DND-41 (cell line): ENCODE data around the gene ZC3H13.

Experiments
- ATAC-seq: fragments of 200-7000 bp; cut with Tn5 transposase; 3 replicates; pipeline ENCODE4 v1.9.1; 2021; ENCODE audit warnings: low read depth; ENCODE audit not compliant: insufficient read depth
- DNase-seq: peaks from one replicate; pipeline ENCODE4 v3.0.0-alpha.2; 2020
- H2AFZ ChIP-seq: 2 replicates; pipeline ENCODE4 v1.6.0; 2012; ENCODE audit warnings: low read depth, low read length
- H3K27ac ChIP-seq: 2 replicates; pipeline ENCODE4 v1.5.1; 2012; ENCODE audit warnings: low read length, inconsistent platforms
- H3K27me3 ChIP-seq: fragments of 200-600 bp; sonication (generic); 2 replicates; pipeline ENCODE4 v1.6.0; 2012; ENCODE audit warnings: low read length, mild to moderate bottlenecking, inconsistent platforms; ENCODE audit not compliant: insufficient read depth, poor library complexity
- H3K36me3 ChIP-seq: 2 replicates; pipeline ENCODE4 v1.5.1; 2012; ENCODE audit warnings: low read length, inconsistent platforms; ENCODE audit not compliant: insufficient read depth
- H3K4me1 ChIP-seq: 2 replicates; pipeline ENCODE4 v1.5.1; 2012; ENCODE audit warnings: mild to moderate bottlenecking, low read length; ENCODE audit not compliant: insufficient read depth
- H3K4me2 ChIP-seq: 2 replicates; pipeline ENCODE4 v1.6.0; 2012; ENCODE audit warnings: mild to moderate bottlenecking, moderate library complexity, low read length, inconsistent platforms; ENCODE audit not compliant: insufficient read depth
- H3K4me3 ChIP-seq, 2 experiments: fragments of 200-600 bp in 1 of 2; shearing (Covaris generic) in 1 of 2; 2 replicates each; pipeline ENCODE4 v1.5.1; 2012 to 2016; ENCODE audit warnings: inconsistent platforms in 2 of 2, low read length in 2 of 2, mild to moderate bottlenecking in 2 of 2, low read depth in 1 of 2, moderate library complexity in 1 of 2
- H3K79me2 ChIP-seq: 2 replicates; pipeline ENCODE4 v1.6.0; 2012; ENCODE audit warnings: low read length, inconsistent platforms; ENCODE audit not compliant: insufficient read depth
- H3K9ac ChIP-seq: 2 replicates; pipeline ENCODE4 v1.6.0; 2012; ENCODE audit warnings: low read depth, mild to moderate bottlenecking, inconsistent platforms, low read length, moderate library complexity
- H3K9me3 ChIP-seq: 2 replicates; pipeline ENCODE4 v1.5.1; 2012; ENCODE audit warnings: low read length, moderate library complexity, mild to moderate bottlenecking, inconsistent platforms; ENCODE audit not compliant: insufficient read depth, severe bottlenecking
- H4K20me1 ChIP-seq: 2 replicates; pipeline ENCODE4 v1.6.0; 2012; ENCODE audit warnings: low read length; ENCODE audit not compliant: insufficient read depth
- CTCF ChIP-seq: IDR thresholded peaks from 2 replicates; pipeline ENCODE4 v1.5.1; 2012; ENCODE audit warnings: borderline replicate concordance, low read length, moderate library complexity, mild to moderate bottlenecking; ENCODE audit not compliant: poor library complexity, severe bottlenecking; ENCODE audit errors: extremely low read depth
- EZH2 ChIP-seq: IDR thresholded peaks from 3 replicates; pipeline ENCODE4 v1.6.1; 2012; ENCODE audit warnings: borderline replicate concordance, low read depth, mild to moderate bottlenecking, moderate library complexity, low read length, inconsistent platforms; ENCODE audit not compliant: severe bottlenecking

ZC3H13 gene

GRCh38 chr13:46086985-46087384 is 34.4 kb upstream of the ZC3H13 start:
- ATAC-seq = no peak
- Histone ChIP-seq H3K79me2 (no peaks in the 10 kb centered on the region), H3K27ac (no peak overlapping the region)

GRCh38 chr13:46086421-46086922 is 33.9 kb upstream of the ZC3H13 start:
- Histone ChIP-seq H4K20me1 (no peaks in the 10 kb centered on the region), H3K36me3 (no peaks in the 10 kb centered on the region), H3K27ac (no peak overlapping the region), H3K4me3 (no peak overlapping the region), H3K79me2 (no peaks in the 10 kb centered on the region), H3K27me3 (no peaks in the 10 kb centered on the region), H3K9me3 (no peaks in the 10 kb centered on the region), H2AFZ (no peak overlapping the region), H3K4me1 (no peaks in the 10 kb centered on the region), H3K4me2 (no peak overlapping the region), H3K9ac (no peak overlapping the region)
- ATAC-seq (no peak), DNase-seq (no peak)
- TF ChIP-seq EZH2 = no peak
- TF ChIP-seq CTCF = no peak

More at GRCh38 chr13:46086985-46087384, 34.4 kb upstream of the ZC3H13 start:
- H3K9me3 ChIP-seq = no peaks in the 10 kb centered on the region
- no peak overlapping the region for H2AFZ ChIP-seq
- no peak for DNase-seq
- no peaks in the 10 kb centered on the region for H3K36me3 ChIP-seq
- no peaks in the 10 kb centered on the region for H3K27me3 ChIP-seq
- no peak overlapping the region for H3K4me3 ChIP-seq
- no peak for TF ChIP-seq CTCF
- TF ChIP-seq EZH2 = no peak
- no peaks in the 10 kb centered on the region for H4K20me1 ChIP-seq
- no peak overlapping the region for H3K4me2 ChIP-seq
- no peaks in the 10 kb centered on the region for H3K4me1 ChIP-seq
- no peak overlapping the region for H3K9ac ChIP-seq

GRCh38 chr13:46085737-46086136 is 33.2 kb upstream of the ZC3H13 start:
- no peaks in the 10 kb centered on the region for H3K79me2 ChIP-seq
- no peaks in the 10 kb centered on the region for H3K9me3 ChIP-seq
- H3K4me1 ChIP-seq = no peaks in the 10 kb centered on the region
- H3K36me3 ChIP-seq = no peaks in the 10 kb centered on the region
- no peaks in the 10 kb centered on the region for H4K20me1 ChIP-seq
- H3K4me2 ChIP-seq = no peak overlapping the region
- no peak overlapping the region for H3K27ac ChIP-seq
- no peak overlapping the region for H3K9ac ChIP-seq
- no peak overlapping the region for H3K4me3 ChIP-seq
- TF ChIP-seq CTCF (no peak), EZH2 (no peak)
- DNase-seq (no peak), ATAC-seq (no peak)
- H3K27me3 ChIP-seq = no peaks in the 10 kb centered on the region
- no peak overlapping the region for H2AFZ ChIP-seq

- Histone ChIP-seq H3K4me3 (no peak overlapping the region), H4K20me1 (no peaks in the 10 kb centered on the region), H3K79me2 (no peaks in the 10 kb centered on the region), H2AFZ (no peak overlapping the region), H3K27ac (no peak overlapping the region), H3K9me3 (no peaks in the 10 kb centered on the region), H3K36me3 (no peaks in the 10 kb centered on the region), H3K4me2 (no peak overlapping the region), H3K4me1 (peaks cover 16% of the 10 kb centered on the region), H3K9ac (no peak overlapping the region), H3K27me3 (no peaks in the 10 kb centered on the region)
- no peak for DNase-seq
- TF ChIP-seq CTCF (no peak), EZH2 (no peak)
- ATAC-seq = no peak
Measured at GRCh38 chr13:46082324-46082723, 29.8 kb upstream of the ZC3H13 start.
